Activated naive CD4-positive, alpha-beta T cell (primary cell): ENCODE data around the gene CA5A.
A peak's percentile ranks its signal among the peaks of the same experiment; 100 is the strongest.

Source experiments
- DNase-seq, 4 experiments: peaks; one replicate each; lab custom pipeline; 2025; lab: John Stamatoyannopoulos, UW

Gene CA5A

DNA sequence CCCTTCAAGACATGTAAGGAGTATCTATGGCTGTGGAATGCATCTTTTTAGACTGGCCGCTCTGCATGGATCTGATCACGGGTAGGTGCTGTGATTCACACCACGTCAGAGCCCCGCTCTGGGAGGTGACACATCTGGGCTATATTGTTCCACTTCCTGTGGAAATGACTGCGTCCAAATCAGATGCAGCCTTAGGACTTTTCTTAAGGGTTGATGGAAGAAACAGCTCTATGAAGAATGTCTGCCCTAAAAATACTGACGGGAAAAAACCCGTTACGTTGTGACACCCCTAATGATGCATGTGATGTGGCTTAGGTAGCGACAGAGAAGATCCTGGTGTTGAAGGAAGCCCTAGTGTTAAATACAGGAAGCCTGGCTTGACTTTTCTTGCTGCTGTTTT lies 27.1 kb upstream of the CA5A start:
- DNase-seq, result peak in 2 of 4 experiments; percentile 13 to 17

DNA sequence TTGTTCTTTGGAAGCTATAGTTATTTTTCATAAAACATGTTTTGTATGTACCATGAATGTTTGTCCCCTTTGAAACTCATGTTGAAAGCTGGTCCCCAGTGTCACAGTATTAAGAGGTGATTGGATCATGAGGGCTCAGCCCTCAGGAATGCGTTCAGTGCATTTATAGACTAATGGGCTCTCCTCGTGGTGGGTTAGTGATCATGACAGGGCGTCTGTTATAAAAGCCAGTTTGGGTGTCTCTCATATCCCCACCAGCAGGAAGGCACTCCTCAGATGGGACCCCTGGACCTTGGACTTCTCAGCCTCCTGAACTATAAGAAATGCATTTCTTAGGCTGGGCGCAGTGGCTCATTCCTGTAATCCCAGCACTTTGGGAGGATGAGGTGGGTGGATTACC lies 25.3 kb upstream of the CA5A start:
- no peak for DNase-seq

DNA sequence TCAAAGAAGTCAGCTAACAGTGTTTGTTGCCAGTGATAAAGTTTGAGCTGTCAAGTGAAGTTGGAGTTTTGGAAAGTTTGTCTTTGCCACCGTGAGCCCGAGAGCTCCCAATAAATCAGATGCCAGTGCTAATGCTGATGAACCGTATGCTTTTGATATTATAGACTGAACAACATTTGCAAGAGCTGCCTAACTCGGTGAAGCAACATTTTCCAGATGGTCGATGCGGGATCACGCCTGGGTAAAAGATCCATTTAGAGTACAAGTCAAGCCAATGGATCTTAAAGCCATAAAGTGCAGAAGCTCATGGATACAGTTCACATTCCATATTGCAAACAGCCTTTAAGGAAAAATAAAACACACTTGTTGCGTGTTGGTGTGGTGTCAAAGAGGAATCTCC lies 24.5 kb upstream of the CA5A start:
- DNase-seq, result no peak

DNA sequence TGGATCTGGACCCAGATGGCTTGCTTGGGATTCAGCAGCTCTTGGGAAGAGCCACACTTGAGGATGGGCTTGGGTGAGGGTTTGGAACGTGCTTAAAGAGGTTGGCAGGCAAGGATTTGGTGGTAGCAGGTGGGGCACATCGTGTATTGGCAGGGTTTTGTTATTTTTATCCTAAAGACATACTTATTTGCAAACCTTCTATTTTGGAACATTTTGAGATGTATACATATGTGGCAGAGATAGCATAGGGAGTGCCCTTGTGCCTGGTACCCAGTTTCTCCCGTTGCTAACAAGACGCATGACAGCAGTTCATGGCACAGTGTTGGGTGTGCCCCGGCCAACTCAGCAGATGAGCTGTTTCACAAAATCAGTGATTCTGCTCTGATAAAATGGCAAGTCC lies 24.0 kb upstream of the CA5A start:
- DNase-seq, result no peak

DNA sequence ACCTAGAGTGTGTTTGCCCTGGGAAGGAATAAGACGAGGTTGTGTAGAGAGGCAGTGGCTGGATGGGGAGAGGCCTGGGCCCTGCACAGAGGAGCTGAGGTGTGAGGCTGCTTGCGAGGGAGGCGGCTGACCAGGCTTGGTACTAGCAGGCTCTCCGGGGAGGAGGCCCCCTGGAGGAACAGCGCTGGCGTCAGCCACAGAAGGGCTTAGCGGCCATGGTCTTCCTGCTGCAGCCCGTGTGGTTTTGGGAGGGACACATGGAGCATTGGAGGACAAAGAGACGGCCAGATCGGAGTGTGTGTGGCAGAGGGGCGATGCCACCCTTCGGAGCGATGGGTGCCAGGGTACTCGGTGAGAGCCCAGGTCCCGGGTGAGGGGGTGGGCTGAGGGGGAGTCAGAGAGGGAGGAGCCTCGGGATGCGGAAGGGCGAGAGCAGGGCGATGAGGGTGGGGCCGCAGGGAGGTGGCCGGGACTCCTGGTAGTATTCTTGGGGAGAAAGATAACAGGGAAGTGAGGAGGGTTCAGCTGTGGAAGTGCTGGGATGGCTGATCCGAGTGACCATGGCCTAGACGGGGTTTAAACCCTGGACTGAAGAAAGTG lies 23.2 kb upstream of the CA5A start:
- DNase-seq, result no peak

DNA sequence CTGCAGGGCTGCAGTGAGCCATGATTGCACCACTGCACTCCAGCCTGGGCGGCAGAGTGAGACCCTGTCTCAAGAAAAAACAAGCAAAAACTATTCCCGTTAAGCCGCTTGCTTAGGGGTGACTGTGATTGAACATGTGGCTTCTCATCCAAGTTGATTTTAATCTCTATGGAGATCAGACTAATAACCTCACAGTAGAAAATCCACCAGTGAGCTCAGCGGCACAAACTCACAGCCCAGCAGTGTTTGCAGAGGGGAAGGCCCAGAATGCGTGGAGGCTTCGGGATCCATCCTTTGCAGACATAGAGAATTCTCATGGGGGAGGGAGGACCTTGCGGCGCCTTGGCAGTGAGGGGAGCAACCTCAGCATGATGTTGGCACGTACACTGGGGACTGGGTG lies 22.3 kb upstream of the CA5A start:
- no peak for DNase-seq

DNA sequence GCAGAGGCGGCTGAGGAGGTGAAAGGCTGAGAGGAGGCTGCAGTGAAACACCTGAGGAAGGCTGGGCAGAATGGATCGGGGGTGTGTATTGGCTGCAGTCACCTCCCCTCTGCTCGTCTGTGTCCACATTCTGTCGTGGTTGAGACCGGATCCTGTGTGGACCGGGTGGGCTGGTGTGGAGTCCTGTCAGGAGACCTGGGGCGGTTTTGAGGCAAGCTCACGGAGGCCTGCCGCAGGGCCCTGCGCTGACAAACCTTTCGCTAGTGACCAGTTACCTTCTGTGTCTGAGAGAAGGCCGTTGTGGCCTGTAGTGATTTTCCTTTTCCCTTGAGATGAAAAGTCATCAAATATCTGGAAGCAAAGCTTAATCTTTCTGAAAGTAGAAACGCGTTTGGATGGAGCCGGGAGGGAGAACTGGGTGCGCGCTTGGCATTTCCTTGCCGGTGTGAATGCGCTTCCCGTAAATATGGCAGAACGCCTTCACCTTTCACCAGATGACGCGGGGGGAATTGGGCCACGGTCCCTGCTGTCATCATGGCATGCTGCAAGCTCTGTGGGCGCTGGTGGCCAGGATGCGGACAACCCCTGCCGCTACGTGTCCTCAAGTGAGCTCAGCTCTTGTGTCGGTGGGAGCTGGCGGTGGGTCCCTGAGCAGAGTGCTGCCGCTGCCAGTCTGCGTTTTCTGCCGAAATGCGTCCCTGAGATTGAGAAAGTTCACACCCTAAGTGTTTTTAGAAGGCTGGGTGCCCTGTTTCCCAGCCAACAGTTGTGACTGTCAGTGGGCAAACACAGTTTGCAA lies 21.2 kb upstream of the CA5A start:
- DNase-seq, result no peak

DNA sequence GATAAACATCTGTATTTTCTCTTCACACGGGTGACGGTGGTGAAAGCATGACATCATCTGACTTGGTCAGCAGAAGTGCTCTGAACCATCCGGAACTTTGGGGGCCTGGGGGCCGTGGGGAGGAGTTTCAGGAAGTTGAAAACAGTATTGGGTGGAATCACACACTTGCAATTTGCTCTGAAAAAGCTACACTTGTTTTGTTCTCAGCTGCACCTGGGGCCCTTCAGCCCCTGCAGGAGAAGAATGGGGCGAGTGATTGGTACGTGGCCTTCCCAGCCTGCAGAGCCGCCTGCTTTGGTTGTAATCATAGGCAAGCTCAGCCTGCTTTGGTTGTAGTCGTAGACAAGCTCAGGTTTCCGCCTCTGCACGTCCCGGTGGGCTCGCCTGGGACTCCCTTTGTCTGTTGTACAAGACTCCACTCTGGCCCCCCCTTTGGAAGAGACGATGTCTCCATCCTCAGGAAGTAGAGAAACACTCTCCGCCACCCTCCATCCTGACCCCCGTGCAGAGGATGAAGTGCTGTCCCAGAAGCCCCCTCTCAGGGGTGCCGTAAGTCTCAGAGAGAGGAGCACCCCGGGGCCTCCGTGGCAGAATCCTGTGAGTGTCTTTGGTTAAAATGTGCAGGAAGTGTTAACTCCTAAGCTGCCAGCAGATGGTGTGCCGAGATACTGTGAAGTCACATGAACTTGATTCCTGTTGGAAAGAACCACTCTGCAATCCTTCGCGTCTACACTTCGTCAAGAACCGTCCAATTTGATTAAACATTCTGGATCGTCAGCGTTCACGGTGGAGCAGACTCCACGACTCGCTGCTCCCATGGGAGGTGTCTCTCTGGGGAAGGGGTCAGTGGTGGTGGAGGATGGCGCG lies 20.3 kb upstream of the CA5A start:
- peak in 3 of 4 experiments; percentile 20 to 55 (median 28) for DNase-seq

DNA sequence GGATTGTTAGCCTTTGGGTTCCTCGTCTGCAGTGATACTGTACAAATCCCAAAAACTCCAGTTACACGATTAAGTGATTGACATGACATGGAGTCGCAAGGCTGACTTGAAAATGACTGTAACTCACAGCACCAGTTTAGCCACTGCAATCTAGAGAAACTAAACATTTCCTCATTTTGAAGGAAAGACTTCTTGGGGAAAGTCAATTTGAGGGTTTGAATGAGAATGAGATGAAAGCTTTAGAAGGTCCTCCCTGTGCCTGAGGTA lies 19.7 kb upstream of the CA5A start:
- DNase-seq, result no peak

DNA sequence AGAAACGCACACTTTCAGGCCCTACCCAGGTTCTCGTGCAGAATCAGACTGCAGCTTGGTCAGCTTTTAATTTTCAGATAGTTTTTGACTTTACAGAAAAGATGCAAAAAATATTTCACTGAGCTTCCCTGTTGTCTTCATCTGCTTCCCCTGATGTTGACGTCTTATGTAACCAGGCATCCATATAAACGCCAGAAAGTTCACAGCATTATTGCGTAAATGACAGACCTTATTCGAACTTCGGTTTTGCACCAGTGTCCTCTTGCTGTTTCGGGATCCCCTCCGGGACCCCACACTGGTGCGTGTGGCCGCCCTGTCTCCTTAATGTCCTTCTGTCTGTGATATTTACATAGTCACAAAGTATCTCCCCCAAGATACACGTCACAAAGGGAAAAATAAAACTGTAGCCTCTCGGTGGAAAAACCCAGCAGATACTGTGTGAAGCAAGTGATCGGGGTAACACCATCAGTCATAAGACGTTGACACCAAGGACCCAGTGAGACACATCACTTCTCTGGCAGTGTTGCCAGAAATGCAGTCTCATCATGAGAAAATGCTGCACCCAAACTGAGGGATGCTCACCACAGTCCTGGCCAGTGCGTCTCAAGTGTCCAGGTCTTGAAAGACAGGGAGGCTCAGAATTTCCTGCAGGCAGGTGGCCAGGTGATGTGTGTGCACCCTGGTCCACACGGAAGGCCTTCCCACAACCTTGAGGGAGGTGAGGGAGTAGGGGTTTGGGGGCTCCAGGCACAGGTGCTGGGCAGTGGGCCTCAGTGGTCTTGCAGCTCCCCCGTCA lies 19.2 kb upstream of the CA5A start:
- DNase-seq, result no peak

DNA sequence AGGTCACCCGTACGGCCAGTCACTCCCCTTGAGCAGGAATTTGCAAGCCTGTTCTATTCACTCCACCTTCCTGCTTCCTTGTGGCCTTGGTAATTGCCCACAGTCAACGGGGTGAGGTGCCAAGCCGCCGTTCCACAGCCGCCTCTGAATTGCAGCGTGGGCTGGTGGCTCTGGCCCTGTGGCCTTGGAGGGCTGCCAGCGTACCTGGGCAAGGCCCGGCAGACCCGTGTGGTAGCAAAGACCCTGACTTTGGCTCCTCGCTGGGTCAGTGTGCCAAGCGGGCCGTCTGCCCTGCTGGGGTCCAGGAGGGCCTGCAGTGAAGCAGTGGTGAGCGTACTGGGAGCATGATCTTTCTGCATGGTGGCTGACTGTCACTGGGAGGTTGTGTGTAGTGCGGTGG lies 18.5 kb upstream of the CA5A start:
- no peak for DNase-seq

DNA sequence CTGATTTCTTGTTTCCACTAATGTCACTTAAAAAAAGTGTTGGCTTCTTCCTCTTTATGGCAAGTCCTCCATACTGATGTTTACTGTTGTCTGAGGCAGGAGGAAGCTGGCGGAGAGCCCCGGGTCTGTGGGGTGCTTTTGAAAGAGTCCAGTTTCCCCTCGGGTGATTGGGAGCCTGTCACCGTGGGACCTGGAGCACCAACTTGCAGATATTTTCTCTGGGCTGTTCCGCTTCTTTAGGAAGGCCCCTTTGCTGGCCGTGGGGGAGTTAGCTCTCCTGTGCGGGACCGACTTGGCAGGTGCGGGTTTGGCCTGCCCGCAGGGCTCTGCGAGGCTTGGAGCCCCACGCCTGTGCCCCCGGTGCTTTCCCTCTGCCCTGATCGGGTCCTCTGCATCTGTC lies 18.0 kb upstream of the CA5A start:
- DNase-seq, result no peak

DNA sequence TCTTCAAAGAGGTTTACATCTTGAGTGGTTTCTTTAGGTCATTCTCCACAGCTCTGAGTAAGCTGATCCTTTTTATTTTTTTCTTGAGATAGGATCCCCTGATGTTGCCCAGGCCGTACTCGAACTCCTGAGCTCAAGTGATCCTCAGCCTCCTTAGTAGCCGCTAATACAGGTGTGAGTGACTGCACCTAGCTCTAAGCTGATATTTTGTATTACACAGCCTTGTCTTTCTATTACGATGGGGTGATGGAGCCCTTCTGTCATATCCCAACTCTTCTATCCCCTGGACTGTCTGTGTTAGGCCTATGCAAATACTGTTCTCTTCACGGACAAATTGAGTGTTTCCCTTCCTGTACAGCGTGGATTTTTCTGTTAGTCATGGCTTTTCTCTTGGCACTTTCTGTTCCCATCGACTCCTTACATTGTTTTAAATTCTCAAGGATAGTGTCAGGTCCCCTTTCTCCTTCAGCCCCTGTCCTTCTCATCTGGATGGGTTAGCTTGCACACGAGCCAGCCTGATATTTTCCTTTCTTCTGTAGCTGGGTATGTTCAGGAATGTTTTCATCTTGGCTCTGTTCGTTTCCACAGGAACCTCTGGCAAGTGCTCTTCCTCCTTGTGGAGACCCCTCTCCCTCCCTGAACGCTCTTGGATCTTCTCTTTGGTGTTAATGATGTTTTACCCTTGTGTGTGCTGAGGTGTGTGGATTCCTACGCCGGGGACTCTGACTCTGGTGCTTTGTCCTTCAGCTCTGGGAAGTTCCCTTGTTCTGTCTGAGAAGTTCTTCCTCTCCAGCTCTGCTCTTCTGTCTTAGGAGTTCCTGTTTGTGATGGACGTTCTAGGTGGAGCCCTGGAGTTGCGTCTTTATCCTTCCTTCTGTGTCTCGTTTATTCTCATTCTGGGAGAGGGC lies 17.2 kb upstream of the CA5A start:
- no peak for DNase-seq

DNA sequence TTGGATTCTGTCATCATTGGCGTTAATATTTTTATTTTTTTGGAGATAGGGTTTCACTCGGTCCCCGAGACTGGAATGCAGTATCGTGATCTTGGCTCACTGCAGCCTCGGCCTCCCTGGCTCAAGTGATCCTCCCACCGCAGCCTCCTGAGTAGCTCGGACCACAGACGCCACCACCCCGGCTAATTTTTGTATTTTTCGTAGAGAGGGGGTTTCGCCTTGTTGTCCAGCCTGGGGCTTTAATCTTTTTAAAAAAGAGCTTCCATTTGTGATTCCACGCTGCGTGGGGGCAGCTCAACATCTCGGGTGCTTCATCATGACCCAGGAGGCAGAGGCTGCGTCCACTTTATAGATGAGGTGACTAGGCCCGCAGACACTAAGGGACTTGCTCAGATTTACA lies 16.4 kb upstream of the CA5A start:
- no peak for DNase-seq

DNA sequence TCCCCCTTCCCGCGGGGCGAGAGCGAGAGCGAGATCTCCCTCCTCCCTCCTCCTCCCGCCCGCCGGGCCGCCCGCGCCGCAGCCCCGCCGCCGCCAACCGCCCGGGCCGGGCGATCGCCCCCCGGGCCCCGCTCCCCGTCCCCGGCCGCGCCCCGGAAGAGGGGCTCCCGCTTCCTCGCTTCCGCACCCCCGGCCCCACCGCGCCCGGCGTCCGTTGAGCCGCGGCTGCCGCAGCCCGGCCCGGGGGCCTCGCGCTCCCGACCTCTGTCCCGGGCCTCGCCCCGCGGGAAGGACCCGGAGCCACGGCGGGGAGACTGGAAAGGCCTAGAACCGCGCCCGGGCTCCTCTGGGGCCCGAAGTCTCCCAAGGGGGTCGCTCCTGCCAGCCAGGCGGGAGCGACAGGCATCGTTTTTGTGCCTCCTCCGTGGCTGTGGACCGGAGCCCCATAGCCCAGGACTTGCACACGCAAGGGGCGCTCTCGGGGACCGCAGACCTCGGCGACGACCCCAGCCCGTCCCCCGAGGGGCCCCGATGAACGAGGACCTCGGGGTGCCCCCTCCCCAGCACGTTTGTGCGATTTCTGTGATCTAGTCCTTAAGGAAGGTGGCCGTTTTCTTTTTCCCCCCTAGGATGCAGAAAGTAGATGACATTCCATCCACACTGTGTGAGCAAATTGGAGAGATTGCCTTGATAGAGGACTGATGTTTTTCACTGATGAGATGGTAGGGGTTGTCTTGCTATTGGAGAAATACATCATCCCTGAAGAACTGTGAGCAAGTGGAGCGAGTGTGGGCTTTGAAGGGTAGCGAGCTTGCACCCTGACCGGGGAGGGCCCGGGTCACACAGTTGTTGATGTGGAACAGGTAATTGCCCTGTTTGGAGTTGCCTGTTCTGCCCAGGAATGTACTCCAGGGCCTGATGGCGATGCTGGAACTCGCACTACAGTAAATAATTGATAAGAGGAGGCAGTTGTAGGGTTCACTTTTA lies 15.5 kb upstream of the CA5A start:
- DNase-seq, result no peak

DNA sequence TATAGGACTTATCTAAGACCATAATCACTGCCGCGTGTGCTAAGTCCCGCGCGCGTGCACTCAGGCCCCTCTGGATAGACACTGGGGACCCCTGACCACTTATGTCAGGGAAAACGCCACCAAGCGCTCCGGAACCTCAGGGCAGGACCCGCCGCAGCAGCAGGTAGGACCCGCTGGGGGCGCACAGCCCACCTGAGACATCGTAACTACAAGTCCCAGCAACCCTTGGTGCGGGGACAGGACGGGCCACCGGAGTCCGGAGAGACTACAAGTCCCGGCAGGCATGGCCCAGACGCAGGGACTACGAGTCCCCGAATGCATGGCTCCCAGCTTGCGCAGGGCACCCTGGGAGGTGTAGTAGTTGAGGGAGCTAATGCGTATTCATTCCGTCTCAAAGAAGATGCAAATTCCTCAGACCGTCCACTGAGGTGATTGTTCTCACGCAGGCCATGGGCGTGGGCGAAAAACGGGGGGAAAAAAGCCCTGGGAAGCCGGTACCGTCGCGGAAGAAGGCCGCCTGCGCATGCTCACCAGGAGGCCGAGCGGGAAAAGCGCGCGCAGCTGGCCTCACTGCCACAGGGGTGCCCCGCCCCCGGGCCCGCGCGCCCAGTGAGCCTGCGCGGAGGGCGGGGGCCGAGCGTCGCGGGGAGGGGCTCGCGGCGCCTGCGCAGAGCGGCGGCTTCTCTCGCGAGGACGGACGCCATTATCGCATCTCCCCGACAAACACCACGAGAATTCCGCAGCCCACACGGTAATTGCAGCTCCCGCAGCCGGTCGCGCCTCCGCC lies 14.6 kb upstream of the CA5A start, which contains the start of gene BANP:
Gene BANP (plus strand): TSS at position 670 of the 787 bp plus-strand sequence. CDS start 23,682 bp downstream, outside the sequence.
- peak; percentile 90 to 95 (median 92) for DNase-seq

DNA sequence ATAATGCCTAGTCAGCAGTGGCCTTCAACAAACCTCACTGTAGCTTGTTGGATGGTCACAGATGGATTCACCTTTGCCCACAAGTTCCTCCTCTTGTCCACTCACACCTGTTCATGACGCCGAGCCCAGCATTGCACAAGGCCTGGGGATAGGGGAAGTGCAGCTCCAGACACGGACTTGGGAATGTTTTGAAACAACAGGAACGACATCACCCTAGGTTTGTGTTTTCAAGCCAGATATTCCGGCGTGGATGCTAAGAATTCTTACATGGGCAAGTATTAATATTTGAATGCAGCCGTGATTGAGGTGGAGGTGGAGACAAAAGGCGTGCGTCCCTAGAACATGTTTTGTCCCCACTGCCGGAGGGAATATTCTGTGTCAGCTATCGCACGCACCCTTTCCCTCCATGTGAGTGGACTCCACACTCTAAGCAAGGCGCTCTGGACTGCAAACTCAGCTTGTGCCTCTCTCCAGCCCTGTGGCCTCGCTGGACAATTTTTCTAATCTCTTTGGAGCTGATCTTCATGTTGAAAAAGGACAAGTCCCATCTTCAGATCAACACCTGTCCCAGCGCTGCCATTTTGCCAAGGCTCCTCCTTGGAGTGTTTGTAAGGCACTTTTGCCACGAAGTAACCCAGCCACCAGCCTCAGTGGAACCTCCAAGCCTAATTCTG lies 12.9 kb upstream of the CA5A start:
- DNase-seq, result no peak

DNA sequence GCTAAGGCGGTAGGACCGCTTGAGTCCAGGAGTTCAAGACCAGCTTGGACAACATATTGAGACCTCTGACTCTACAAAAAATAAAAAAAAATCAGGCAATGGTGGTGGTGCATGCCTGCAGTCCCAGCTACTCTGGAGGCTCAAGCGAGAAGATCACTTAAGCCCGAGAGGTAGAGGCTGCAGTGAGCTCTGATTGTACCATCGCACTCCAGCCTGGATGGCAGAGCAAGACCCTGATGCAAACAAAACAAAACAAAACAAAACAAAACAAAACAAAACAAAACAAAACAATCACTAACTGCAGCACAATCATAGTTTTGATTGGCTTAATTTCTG lies 12.4 kb upstream of the CA5A start:
- DNase-seq, result no peak

DNA sequence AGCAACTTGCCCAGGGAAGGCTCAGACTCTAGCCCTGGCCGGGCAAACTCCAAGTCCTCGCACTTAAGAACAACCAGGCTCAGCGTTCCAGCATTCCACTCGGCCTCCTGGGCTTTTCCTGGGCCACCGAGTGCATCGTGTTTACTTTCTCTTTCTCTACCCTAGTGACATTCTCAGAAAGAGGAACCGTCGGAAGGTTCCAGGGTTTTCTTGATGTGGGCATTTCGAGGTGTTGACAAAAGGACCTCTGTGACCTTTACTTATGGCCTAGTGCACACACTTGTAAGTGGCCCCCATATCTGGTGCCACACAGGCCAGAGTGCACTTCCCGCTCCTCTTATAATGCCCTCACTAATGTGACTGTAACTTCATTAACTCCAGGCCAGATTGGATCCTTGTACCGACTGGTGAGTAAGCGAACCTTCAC lies 11.8 kb upstream of the CA5A start:
- no peak for DNase-seq
